H9 (cell line): Measurements from ENCODE around the gene PSME1. TPM values are rescaled to one million over a fixed set of nuclear protein-coding genes. Genes with fewer than 3 reads are reported as not detected.

Experiments
- DNase-seq: peaks from one replicate; pipeline ENCODE4 v3.0.0-alpha.2; 2017
- H2AFZ ChIP-seq: one replicate; pipeline ENCODE4 v1.6.1; 2013; ENCODE audit warnings: mild to moderate bottlenecking, low read length, control low read depth, moderate library complexity
- H2AK5ac ChIP-seq: 2 replicates; pipeline ENCODE4 v1.6.1; 2013; ENCODE audit warnings: low read length, control low read depth, mixed read lengths; ENCODE audit not compliant: insufficient read length
- H2BK120ac ChIP-seq: one replicate; pipeline ENCODE4 v1.6.1; 2013; ENCODE audit warnings: low read depth, mild to moderate bottlenecking, low read length, control low read depth, inconsistent platforms; ENCODE audit not compliant: poor library complexity, severe bottlenecking
- H2BK12ac ChIP-seq: 2 replicates; pipeline ENCODE4 v1.6.1; 2013; ENCODE audit warnings: low read length, control low read depth, mixed read lengths, low read depth; ENCODE audit not compliant: insufficient read length
- H2BK15ac ChIP-seq: 2 replicates; pipeline ENCODE4 v1.6.1; 2013; ENCODE audit warnings: low read depth, low read length, control low read depth
- H2BK20ac ChIP-seq: one replicate; pipeline ENCODE4 v1.6.1; 2013; ENCODE audit warnings: low read depth, mild to moderate bottlenecking, low read length, control low read depth, inconsistent platforms; ENCODE audit not compliant: poor library complexity, severe bottlenecking
- H2BK5ac ChIP-seq: 2 replicates; pipeline ENCODE4 v1.6.1; 2013; ENCODE audit warnings: low read length, control low read depth, mixed read lengths; ENCODE audit not compliant: insufficient read length
- H3K14ac ChIP-seq: 2 replicates; pipeline ENCODE4 v1.6.1; 2013; ENCODE audit warnings: low read length, control low read depth; ENCODE audit not compliant: insufficient read depth
- H3K18ac ChIP-seq: 2 replicates; pipeline ENCODE4 v1.6.1; 2013; ENCODE audit warnings: low read depth, mild to moderate bottlenecking, mixed read lengths, low read length, control low read depth; ENCODE audit not compliant: insufficient read length
- H3K23ac ChIP-seq: 2 replicates; pipeline ENCODE4 v1.6.1; 2013; ENCODE audit warnings: low read length, control low read depth, mixed read lengths, low read depth; ENCODE audit not compliant: insufficient read length
- H3K23me2 ChIP-seq: 2 replicates; pipeline ENCODE4 v1.6.1; 2013; ENCODE audit warnings: low read depth, mild to moderate bottlenecking, mixed read lengths, low read length, control low read depth; ENCODE audit not compliant: insufficient read length, poor library complexity, severe bottlenecking
- H3K27ac ChIP-seq: 2 replicates; pipeline ENCODE4 v1.5.1; 2013; ENCODE audit warnings: low read length, control low read depth, mixed read lengths, low read depth; ENCODE audit not compliant: insufficient read length
- H3K27me3 ChIP-seq: 2 replicates; pipeline ENCODE4 v1.6.1; 2013; ENCODE audit warnings: low read length, control low read depth, inconsistent platforms; ENCODE audit not compliant: insufficient read depth
- H3K4ac ChIP-seq: 2 replicates; pipeline ENCODE4 v1.6.1; 2013; ENCODE audit warnings: low read depth, mild to moderate bottlenecking, control low read depth, inconsistent platforms, low read length, moderate library complexity
- H3K4me1 ChIP-seq: 2 replicates; pipeline ENCODE4 v1.6.1; 2013; ENCODE audit warnings: low read length, control low read depth, inconsistent platforms; ENCODE audit not compliant: insufficient read depth
- H3K4me2 ChIP-seq: 2 replicates; pipeline ENCODE4 v1.6.1; 2013; ENCODE audit warnings: low read length, control low read depth, mixed read lengths; ENCODE audit not compliant: insufficient read length, insufficient read depth
- H3K56ac ChIP-seq: 2 replicates; pipeline ENCODE4 v1.6.1; 2013; ENCODE audit warnings: low read depth, mild to moderate bottlenecking, mixed read lengths, low read length, control low read depth; ENCODE audit not compliant: insufficient read length
- H3K79me1 ChIP-seq: 2 replicates; pipeline ENCODE4 v1.6.1; 2013; ENCODE audit warnings: low read depth, mild to moderate bottlenecking, moderate library complexity, low read length, control low read depth, inconsistent platforms; ENCODE audit not compliant: insufficient read depth, poor library complexity, severe bottlenecking
- H3K79me2 ChIP-seq: 2 replicates; pipeline ENCODE4 v1.6.1; 2013; ENCODE audit warnings: low read length, control low read depth, inconsistent platforms; ENCODE audit not compliant: insufficient read depth
- H3K9ac ChIP-seq: 2 replicates; pipeline ENCODE4 v1.6.1; 2013; ENCODE audit warnings: low read length, control low read depth, mixed read lengths; ENCODE audit not compliant: insufficient read length; ENCODE audit errors: extremely low read depth
- H3K9me3 ChIP-seq: one replicate; pipeline ENCODE4 v1.6.1; 2013; ENCODE audit warnings: low read depth, low read length, inconsistent platforms; ENCODE audit not compliant: control insufficient read depth
- H3T11ph ChIP-seq: one replicate; pipeline ENCODE4 v1.6.1; 2013; ENCODE audit warnings: mild to moderate bottlenecking, low read length, control low read depth, inconsistent platforms
- H4K20me1 ChIP-seq: one replicate; pipeline ENCODE4 v1.6.1; 2013; ENCODE audit not compliant: control insufficient read depth, insufficient read length, insufficient read depth
- H4K5ac ChIP-seq: 2 replicates; pipeline ENCODE4 v1.6.1; 2013; ENCODE audit warnings: low read depth, mild to moderate bottlenecking, mixed read lengths, low read length, control low read depth; ENCODE audit not compliant: insufficient read length
- H4K8ac ChIP-seq: replicated peaks from 2 replicates; pipeline ENCODE4 v1.6.1; 2013; ENCODE audit warnings: low read length, control low read depth, mixed read lengths, low read depth; ENCODE audit not compliant: insufficient read length
- H4K91ac ChIP-seq: 2 replicates; pipeline ENCODE4 v1.6.1; 2013; ENCODE audit warnings: low read depth, mild to moderate bottlenecking, moderate library complexity, mixed read lengths, low read length, control low read depth; ENCODE audit not compliant: insufficient read length
- H3K27ac Mint-ChIP-seq, 3 experiments: 2 replicates in 2 of 3; 3 replicates in 1 of 3; pipeline ENCODE4 v1.8.0; 2020 to 2021; ENCODE audit warnings: mixed read lengths in 3 of 3, mild to moderate bottlenecking in 1 of 3, moderate library complexity in 1 of 3
- H3K27me3 Mint-ChIP-seq: 2 replicates; pipeline ENCODE4 v1.8.0; 2021; ENCODE audit warnings: low read depth, mild to moderate bottlenecking, moderate library complexity, mixed read lengths
- H3K36me3 Mint-ChIP-seq, 3 experiments: 2 replicates in 2 of 3; 3 replicates in 1 of 3; pipeline ENCODE4 v1.8.0; 2020 to 2021; ENCODE audit warnings: low read depth in 3 of 3, mixed read lengths in 3 of 3; ENCODE audit not compliant: insufficient read depth in 1 of 3
- H3K4me1 Mint-ChIP-seq, 2 experiments: 2 replicates each; pipeline ENCODE4 v1.8.0; 2020; ENCODE audit warnings: mixed read lengths in 2 of 2
- H3K4me3 Mint-ChIP-seq, 2 experiments: 2 replicates in 1 of 2; 3 replicates in 1 of 2; pipeline ENCODE4 v1.8.0; 2020 to 2021; ENCODE audit warnings: mild to moderate bottlenecking in 2 of 2, mixed read lengths in 2 of 2, moderate library complexity in 1 of 2
- H3K9me3 Mint-ChIP-seq, 2 experiments: 2 replicates in 1 of 2; 3 replicates in 1 of 2; pipeline ENCODE4 v1.8.0; 2020; ENCODE audit warnings: mild to moderate bottlenecking in 2 of 2, mixed read lengths in 2 of 2, moderate library complexity in 1 of 2
- CTCF ChIP-seq: fragments of 200-600 bp; sonication (generic); conservative IDR thresholded peaks from 3 replicates; pipeline ENCODE4 v1.8.0; 2021; ENCODE audit warnings: antibody characterized with exemption, mild to moderate bottlenecking
- WGBS: extraction: QIAGEN DNeasy Blood & Tissue Kit; methylation state at CpG from one replicate; pipeline ENCODE4 v1.1.7; 2013; ENCODE audit warnings: missing lambda C conversion rate, low lambda C conversion rate, mixed read lengths; ENCODE audit not compliant: insufficient read length; ENCODE audit errors: extremely low coverage; 5-methylcytosine and 5-hydroxymethylcytosine counted together
- total RNA-seq: library from RNA; stranded (reverse); gene quantifications from 2 replicates; pipeline ENCODE4 v1.2.1, GENCODE V29; 2021

PSME1 gene
- total RNA-seq, 1 experiment from 2014 or later = 109 TPM

- no peak overlapping the region for H2AK5ac ChIP-seq
- H3K14ac ChIP-seq = peak overlapping the region; percentile 81; the same call in 1 of the 2 replicates
- no peak for TF ChIP-seq CTCF
- Mint-ChIP-seq H3K27me3 (no peaks in the 10 kb centered on the region), H3K9me3 (no peaks in the 10 kb centered on the region), H3K36me3 (peaks cover 9 to 52% (median 50%) of the 10 kb centered on the region in 3 experiments), H3K4me1 (peaks cover 24% of the 10 kb centered on the region in 2 experiments), H3K4me3 (peak overlapping the region; percentile 96 to 99), H3K27ac (peak overlapping the region; percentile 68 to 92 (median 68); a peak in 5 of 7 replicates)
- H3K9me3 ChIP-seq = no peaks in the 10 kb centered on the region
- H2BK20ac ChIP-seq = no peak overlapping the region
- peak overlapping the region; percentile 83 for H3K4me2 ChIP-seq
- H3T11ph ChIP-seq = no peak overlapping the region
- H3K4ac ChIP-seq = no peak overlapping the region
- no peaks in the 10 kb centered on the region for H3K4me1 ChIP-seq
- no peak overlapping the region for H2BK120ac ChIP-seq
- peaks cover 8% of the 10 kb centered on the region; the same call in 1 of the 2 replicates for H3K79me2 ChIP-seq
- no peak overlapping the region for H2BK5ac ChIP-seq
- H3K23ac ChIP-seq = no peak overlapping the region
- H3K79me1 ChIP-seq = peaks cover 4% of the 10 kb centered on the region
- no peak overlapping the region for H2BK15ac ChIP-seq
- no peak overlapping the region for H2BK12ac ChIP-seq
- no peaks in the 10 kb centered on the region for H3K27me3 ChIP-seq
- no peak for DNase-seq
- H4K5ac ChIP-seq = no peak overlapping the region
- peaks cover 19% of the 10 kb centered on the region for H3K23me2 ChIP-seq
- no peak overlapping the region for H4K8ac ChIP-seq
- H3K56ac ChIP-seq = no peak overlapping the region
- peak overlapping the region; percentile 77 for H3K18ac ChIP-seq
- no CpG with 5 or more reads among the region's 9 CpGs for WGBS
- no peak overlapping the region for H2AFZ ChIP-seq
- no peak overlapping the region for H3K27ac ChIP-seq
- peak overlapping the region; percentile 86 for H3K9ac ChIP-seq
- H4K20me1 ChIP-seq = no peaks in the 10 kb centered on the region
- no peak overlapping the region for H4K91ac ChIP-seq
These were observed 9.9 kb downstream of the PSME1 start for GRCh38 chr14:24145690-24146452.
